TTC549 (cell line): Measurements from ENCODE around the gene KMT2B.
A peak's percentile ranks its signal among the peaks of the same experiment; 100 is the strongest.
"Not testable (repeated sequence)": the region's sequence is repeated elsewhere in the genome, so short reads cannot be mapped to it uniquely, and the experiment has no call there.

Experiments
- FAIRE-seq: peaks from 2 replicates; lab custom pipeline; 2012; peaks lifted over from hg19 to GRCh38; lab: Jason Lieb, UNC

Gene KMT2B

GRCh38 chr19:35756377-35757230 lies 38.8 kb downstream of the KMT2B start, which contains the start of gene HSPB6:
HSPB6 (minus strand) TSS chr19:35757029; CDS start chr19:35757008, 21 bp downstream.
- FAIRE-seq: no peak

GRCh38 chr19:35757231-35757748 lies 39.5 kb downstream of the KMT2B start:
- no peak for FAIRE-seq

- FAIRE-seq: peak; percentile 96
Observed at GRCh38 chr19:35757749-35758608, 40.2 kb downstream of the KMT2B start, which contains the start of gene PROSER3. PROSER3 (plus strand) TSS chr19:35758176; CDS start chr19:35758216, 40 bp downstream.

- FAIRE-seq: no peak
Observed at GRCh38 chr19:35759697-35760096, 41.9 kb downstream of the KMT2B start.

- FAIRE-seq: no peak
Observed at GRCh38 chr19:35760711-35761349, 43.0 kb downstream of the KMT2B start.

- FAIRE-seq: no peak
Observed at GRCh38 chr19:35764432-35765315, 46.9 kb downstream of the KMT2B start.

GRCh38 chr19:35766571-35767104 lies 48.8 kb downstream of the KMT2B start:
- FAIRE-seq: no peak

- no peak for FAIRE-seq
Observed at GRCh38 chr19:35767288-35768081, 49.7 kb downstream of the KMT2B start.

- no peak for FAIRE-seq
Observed at GRCh38 chr19:35768082-35768421, 50.2 kb downstream of the KMT2B start.

GRCh38 chr19:35772362-35772761 lies 54.6 kb downstream of the KMT2B start:
- not testable (repeated sequence) for FAIRE-seq

- FAIRE-seq: no peak
Observed at GRCh38 chr19:35773020-35773806, 55.4 kb downstream of the KMT2B start.

GRCh38 chr19:35774274-35775045 lies 56.7 kb downstream of the KMT2B start:
- FAIRE-seq: no peak

GRCh38 chr19:35775046-35775297 lies 57.2 kb downstream of the KMT2B start:
- no peak for FAIRE-seq

GRCh38 chr19:35775298-35776101 lies 57.7 kb downstream of the KMT2B start, which contains the start of gene ARHGAP33:
ARHGAP33 (plus strand) TSS chr19:35775564; CDS start chr19:35775659, 95 bp downstream.
- peak; percentile 93 for FAIRE-seq

GRCh38 chr19:35776102-35776788 lies 58.4 kb downstream of the KMT2B start:
- FAIRE-seq: no peak

GRCh38 chr19:35777086-35777841 lies 59.5 kb downstream of the KMT2B start:
- no peak for FAIRE-seq
